GM12875 (cell line): ENCODE measurements around the gene CRYAA.
"Not testable (repeated sequence)": the region's sequence is repeated elsewhere in the genome, so short reads cannot be mapped to it uniquely, and the experiment has no call there.

Experiments used
- H3K4me3 ChIP-seq: one replicate; pipeline ENCODE4 v1.5.1; 2011; ENCODE audit warnings: low read depth, low read length, control low read depth

Gene CRYAA

GRCh38 chr21:43168708-43169107 is at the start of gene CRYAA:
Gene CRYAA (plus strand): TSS chr21:43169008. CDS start chr21:43169100, 92 bp downstream.
- not testable (repeated sequence) for H3K4me3 ChIP-seq

GRCh38 chr21:43130094-43130493 is 38.7 kb upstream of the CRYAA start:
- H3K4me3 ChIP-seq = not testable (repeated sequence)

GRCh38 chr21:43134520-43134919 is 34.3 kb upstream of the CRYAA start:
- H3K4me3 ChIP-seq = not testable (repeated sequence)

- not testable (repeated sequence) for H3K4me3 ChIP-seq
Observed at GRCh38 chr21:43138944-43139343, 29.9 kb upstream of the CRYAA start.

GRCh38 chr21:43141407-43141806 is 27.4 kb upstream of the CRYAA start:
- not testable (repeated sequence) for H3K4me3 ChIP-seq

GRCh38 chr21:43146637-43147036 is 22.2 kb upstream of the CRYAA start:
- H3K4me3 ChIP-seq = not testable (repeated sequence)

GRCh38 chr21:43147999-43148398 is 20.8 kb upstream of the CRYAA start:
- not testable (repeated sequence) for H3K4me3 ChIP-seq

- not testable (repeated sequence) for H3K4me3 ChIP-seq
Observed at GRCh38 chr21:43149344-43149743, 19.5 kb upstream of the CRYAA start.

- H3K4me3 ChIP-seq = not testable (repeated sequence)
Observed at GRCh38 chr21:43153601-43154000, 15.2 kb upstream of the CRYAA start.

- H3K4me3 ChIP-seq = not testable (repeated sequence)
Observed at GRCh38 chr21:43159279-43160175, 9.3 kb upstream of the CRYAA start.

GRCh38 chr21:43161826-43162707 is 6.7 kb upstream of the CRYAA start:
- not testable (repeated sequence) for H3K4me3 ChIP-seq

- H3K4me3 ChIP-seq = not testable (repeated sequence)
Observed at GRCh38 chr21:43162708-43163205, 6.1 kb upstream of the CRYAA start.

GRCh38 chr21:43164823-43165222 is 4.0 kb upstream of the CRYAA start:
- not testable (repeated sequence) for H3K4me3 ChIP-seq

- not testable (repeated sequence) for H3K4me3 ChIP-seq
Observed at GRCh38 chr21:43165734-43166133, 3.1 kb upstream of the CRYAA start.

GRCh38 chr21:43169230-43169886 is 550 bp downstream of the CRYAA start:
- not testable (repeated sequence) for H3K4me3 ChIP-seq

- H3K4me3 ChIP-seq = not testable (repeated sequence)
Observed at GRCh38 chr21:43169891-43170290, 1.1 kb downstream of the CRYAA start.

- not testable (repeated sequence) for H3K4me3 ChIP-seq
Observed at GRCh38 chr21:43172812-43173211, 4.0 kb downstream of the CRYAA start.

- H3K4me3 ChIP-seq = not testable (repeated sequence)
Observed at GRCh38 chr21:43173438-43173837, 4.6 kb downstream of the CRYAA start.

GRCh38 chr21:43173930-43174329 is 5.1 kb downstream of the CRYAA start:
- not testable (repeated sequence) for H3K4me3 ChIP-seq

- H3K4me3 ChIP-seq = not testable (repeated sequence)
Observed at GRCh38 chr21:43174998-43175397, 6.2 kb downstream of the CRYAA start.

- H3K4me3 ChIP-seq = not testable (repeated sequence)
Observed at GRCh38 chr21:43176621-43177020, 7.8 kb downstream of the CRYAA start.
